Liver (tissue), 9 donors: ENCODE measurements around the gene DYSF. TPM values are rescaled to one million over a fixed set of nuclear protein-coding genes. Genes with fewer than 3 reads are reported as not detected.

Source experiments
- DNase-seq: peaks from one replicate; pipeline ENCODE4 v3.0.0-alpha.2; 2017; ENCODE audit warnings: low spot score
- H3K27ac ChIP-seq, 2 donors: one replicate each; pipeline ENCODE4 v1.7.0; 2013; ENCODE audit warnings: inconsistent platforms in 2 of 2, low read length in 2 of 2, control low read depth in 1 of 2, low read depth in 1 of 2, mild to moderate bottlenecking in 1 of 2
- H3K27me3 ChIP-seq, 4 donors: one replicate each; pipeline versions ENCODE4 v1.6.1 to v1.7.0; 2013; ENCODE audit warnings: low read length in 3 of 4, inconsistent platforms in 1 of 4, mild to moderate bottlenecking in 1 of 4, moderate library complexity in 1 of 4; ENCODE audit not compliant: control insufficient read depth in 4 of 4, insufficient read depth in 4 of 4
- H3K36me3 ChIP-seq, 4 donors: one replicate each; pipeline versions ENCODE4 v1.6.1 to v1.7.0; 2013; ENCODE audit warnings: low read length in 3 of 4, mild to moderate bottlenecking in 3 of 4, low read depth in 1 of 4, moderate library complexity in 1 of 4; ENCODE audit not compliant: control insufficient read depth in 4 of 4, insufficient read depth in 3 of 4
- H3K4me1 ChIP-seq, 4 donors: one replicate each; pipeline versions ENCODE4 v1.6.1 to v1.7.0; 2013; ENCODE audit warnings: low read length in 3 of 4, mild to moderate bottlenecking in 3 of 4, moderate library complexity in 1 of 4; ENCODE audit not compliant: control insufficient read depth in 4 of 4, insufficient read depth in 4 of 4
- H3K4me3 ChIP-seq, 3 donors: one replicate each; pipeline versions ENCODE4 v1.6.1 to v1.7.0; 2013; ENCODE audit warnings: low read length in 3 of 3, control low read depth in 1 of 3, low read depth in 1 of 3, mild to moderate bottlenecking in 1 of 3
- H3K9ac ChIP-seq, 2 donors: one replicate each; pipeline ENCODE4 v1.7.0; 2013; ENCODE audit warnings: low read length in 2 of 2, mild to moderate bottlenecking in 2 of 2, moderate library complexity in 2 of 2, control low read depth in 1 of 2, low read depth in 1 of 2
- H3K9me3 ChIP-seq, 4 donors: one replicate each; pipeline versions ENCODE4 v1.6.1 to v1.7.0; 2013; ENCODE audit warnings: low read length in 3 of 4; ENCODE audit not compliant: control insufficient read depth in 4 of 4
- EGR1 ChIP-seq, 2 donors: IDR thresholded peaks; 2 replicates each; pipeline ENCODE4 v1.6.1; 2016 to 2018; ENCODE audit warnings: antibody characterized with exemption in 2 of 2, low read depth in 2 of 2
- FOXA1 ChIP-seq: IDR thresholded peaks from 2 replicates; pipeline ENCODE4 v1.6.1; 2016; ENCODE audit warnings: antibody characterized with exemption
- FOXA2 ChIP-seq: IDR thresholded peaks from 2 replicates; pipeline ENCODE4 v1.6.1; 2016; ENCODE audit warnings: antibody characterized with exemption
- GABPA ChIP-seq, 2 donors: IDR thresholded peaks in 1 of 2; conservative IDR thresholded peaks in 1 of 2; 2 replicates each; pipeline ENCODE4 v1.6.1; 2016; ENCODE audit warnings: antibody characterized with exemption in 2 of 2, mild to moderate bottlenecking in 1 of 2, moderate library complexity in 1 of 2
- HNF4A ChIP-seq, 2 donors: conservative IDR thresholded peaks; 2 replicates each; pipeline ENCODE4 v1.6.1; 2016; ENCODE audit warnings: antibody characterized with exemption in 2 of 2, mild to moderate bottlenecking in 2 of 2
- HNF4G ChIP-seq: IDR thresholded peaks from 2 replicates; pipeline ENCODE4 v1.6.1; 2016; ENCODE audit warnings: antibody characterized with exemption
- JUND ChIP-seq, 2 donors: IDR thresholded peaks; 2 replicates each; pipeline ENCODE4 v1.6.1; 2016; ENCODE audit warnings: antibody characterized with exemption in 2 of 2
- NR2F2 ChIP-seq: IDR thresholded peaks from 2 replicates; pipeline ENCODE4 v1.6.1; 2016; ENCODE audit warnings: antibody characterized with exemption
- RAD21 ChIP-seq, 2 donors: IDR thresholded peaks; 2 replicates each; pipeline ENCODE4 v1.6.1; 2016; ENCODE audit warnings: antibody characterized with exemption in 2 of 2, mild to moderate bottlenecking in 2 of 2
- RXRA ChIP-seq, 2 donors: IDR thresholded peaks; 2 replicates each; pipeline ENCODE4 v1.6.1; 2017 to 2018; ENCODE audit warnings: antibody characterized with exemption in 2 of 2, mild to moderate bottlenecking in 1 of 2
- SP1 ChIP-seq: IDR thresholded peaks from 2 replicates; pipeline ENCODE4 v1.6.1; 2018; ENCODE audit warnings: antibody characterized with exemption, mild to moderate bottlenecking
- TAF1 ChIP-seq: conservative IDR thresholded peaks from 2 replicates; pipeline ENCODE4 v1.6.1; 2016; ENCODE audit warnings: antibody characterized with exemption, mild to moderate bottlenecking
- YY1 ChIP-seq: IDR thresholded peaks from 2 replicates; pipeline ENCODE4 v1.6.1; 2016; ENCODE audit warnings: antibody characterized with exemption, mild to moderate bottlenecking
- WGBS: extraction: QIAGEN DNeasy Blood & Tissue Kit; methylation state at CpG from one replicate; pipeline ENCODE4 v1.1.7; 2013; 5-methylcytosine and 5-hydroxymethylcytosine counted together
- polyA plus RNA-seq, 2 donors: library from polyadenylated mRNA; stranded (reverse) in 1 of 2; unstranded in 1 of 2; fragments of 200-250 nt in 1 of 2; fragments of >200 nt in 1 of 2; fragmentation: Nextera tagmentation in 1 of 2; extraction: Ambion mirVana in 1 of 2; gene quantifications; one replicate each; pipeline versions ENCODE4 v1.2.1 to v1.2.3, GENCODE V29; 2013 to 2015
- total RNA-seq, 2 donors: library from RNA; depleted of rRNA; stranded (reverse); fragments of >200 nt; gene quantifications; one replicate each; pipeline ENCODE4 v1.2.3, GENCODE V29; 2014
- TF ChIP-seq, protein P1 (sequence below): IDR thresholded peaks from 2 replicates; pipeline ENCODE4 v1.6.1; 2016; ENCODE audit warnings: antibody characterized with exemption
- TF ChIP-seq, protein P2 (sequence below): IDR thresholded peaks from 2 replicates; pipeline ENCODE4 v1.6.1; 2016; ENCODE audit warnings: antibody characterized with exemption
- TF ChIP-seq, protein P3 (sequence below): fragments of 150-350 bp; IDR thresholded peaks from 2 replicates; pipeline ENCODE4 v1.5.1; 2017; ENCODE audit warnings: improper control_type of control experiment, low read depth, low read length; ENCODE audit not compliant: missing input control
- TF ChIP-seq, protein P4 (sequence below): IDR thresholded peaks from 2 replicates; pipeline ENCODE4 v1.6.1; 2016; ENCODE audit warnings: antibody characterized with exemption, mild to moderate bottlenecking
- TF ChIP-seq, protein P5 (sequence below): IDR thresholded peaks from 2 replicates; pipeline ENCODE4 v1.6.1; 2016; ENCODE audit warnings: antibody characterized with exemption
- donor health status: healthy.
- donor health status: healthy.
- donor health status: healthy.
- donor health status: healthy.
- donor health status: healthy.

DYSF gene
- total and polyA plus RNA-seq, 4 donors = 8.5 to 20.8 (median 13.6) TPM

DNA sequence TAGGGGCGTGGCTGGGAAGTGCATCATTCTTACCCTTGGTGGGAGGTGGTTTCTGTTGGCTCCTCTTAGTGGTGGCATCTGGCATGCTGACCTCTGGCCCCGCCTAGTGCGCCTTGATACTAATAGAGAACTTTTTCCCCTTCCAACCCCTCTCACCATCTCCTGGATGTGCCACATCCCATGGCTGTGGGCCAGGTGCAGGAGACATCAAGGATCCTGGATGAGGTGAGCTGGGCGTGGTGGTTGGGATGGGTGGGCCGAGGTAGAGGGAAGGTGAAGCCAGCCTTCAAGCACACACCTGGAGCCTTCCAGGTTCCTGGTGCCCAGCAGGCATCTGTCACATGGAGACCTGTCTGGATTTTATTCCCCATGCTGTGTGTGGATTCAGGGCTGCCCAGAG is 149.2 kb downstream of the DYSF start:
- WGBS = 75% methylated on average over 5 of the region's 5 CpGs
- no peaks in the 10 kb centered on the region for H3K27me3 ChIP-seq
- H3K9me3 ChIP-seq = no peaks in the 10 kb centered on the region
- H3K36me3 ChIP-seq = peaks cover 0 to 14% (median 5%) of the 10 kb centered on the region in 4 donors
- TF ChIP-seq, protein P1, sequence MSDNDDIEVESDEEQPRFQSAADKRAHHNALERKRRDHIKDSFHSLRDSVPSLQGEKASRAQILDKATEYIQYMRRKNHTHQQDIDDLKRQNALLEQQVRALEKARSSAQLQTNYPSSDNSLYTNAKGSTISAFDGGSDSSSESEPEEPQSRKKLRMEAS = no peak
- TF ChIP-seq RAD21 (IDR thresholded peaks at IDR 0.05) (no peak), FOXA1 (no peak), JUND (IDR thresholded peaks at IDR 0.05) (no peak), HNF4A (conservative IDR thresholded peaks at IDR 0.05) (no peak), EGR1 (IDR thresholded peaks at IDR 0.05; ENCODE audit: low read depth in 2 of 2) (no peak), SP1 (no peak), TAF1 (no peak), YY1 (no peak)
- TF ChIP-seq, protein P2, sequence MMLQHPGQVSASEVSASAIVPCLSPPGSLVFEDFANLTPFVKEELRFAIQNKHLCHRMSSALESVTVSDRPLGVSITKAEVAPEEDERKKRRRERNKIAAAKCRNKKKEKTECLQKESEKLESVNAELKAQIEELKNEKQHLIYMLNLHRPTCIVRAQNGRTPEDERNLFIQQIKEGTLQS = no peak
- TF ChIP-seq, protein P3, sequence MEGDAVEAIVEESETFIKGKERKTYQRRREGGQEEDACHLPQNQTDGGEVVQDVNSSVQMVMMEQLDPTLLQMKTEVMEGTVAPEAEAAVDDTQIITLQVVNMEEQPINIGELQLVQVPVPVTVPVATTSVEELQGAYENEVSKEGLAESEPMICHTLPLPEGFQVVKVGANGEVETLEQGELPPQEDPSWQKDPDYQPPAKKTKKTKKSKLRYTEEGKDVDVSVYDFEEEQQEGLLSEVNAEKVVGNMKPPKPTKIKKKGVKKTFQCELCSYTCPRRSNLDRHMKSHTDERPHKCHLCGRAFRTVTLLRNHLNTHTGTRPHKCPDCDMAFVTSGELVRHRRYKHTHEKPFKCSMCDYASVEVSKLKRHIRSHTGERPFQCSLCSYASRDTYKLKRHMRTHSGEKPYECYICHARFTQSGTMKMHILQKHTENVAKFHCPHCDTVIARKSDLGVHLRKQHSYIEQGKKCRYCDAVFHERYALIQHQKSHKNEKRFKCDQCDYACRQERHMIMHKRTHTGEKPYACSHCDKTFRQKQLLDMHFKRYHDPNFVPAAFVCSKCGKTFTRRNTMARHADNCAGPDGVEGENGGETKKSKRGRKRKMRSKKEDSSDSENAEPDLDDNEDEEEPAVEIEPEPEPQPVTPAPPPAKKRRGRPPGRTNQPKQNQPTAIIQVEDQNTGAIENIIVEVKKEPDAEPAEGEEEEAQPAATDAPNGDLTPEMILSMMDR = no peak
- no peak overlapping the region for H3K4me3 ChIP-seq
- DNase-seq = no peak
- no peaks in the 10 kb centered on the region for H3K4me1 ChIP-seq
- no peak overlapping the region for H3K9ac ChIP-seq
- H3K27ac ChIP-seq = no peak overlapping the region

DNA sequence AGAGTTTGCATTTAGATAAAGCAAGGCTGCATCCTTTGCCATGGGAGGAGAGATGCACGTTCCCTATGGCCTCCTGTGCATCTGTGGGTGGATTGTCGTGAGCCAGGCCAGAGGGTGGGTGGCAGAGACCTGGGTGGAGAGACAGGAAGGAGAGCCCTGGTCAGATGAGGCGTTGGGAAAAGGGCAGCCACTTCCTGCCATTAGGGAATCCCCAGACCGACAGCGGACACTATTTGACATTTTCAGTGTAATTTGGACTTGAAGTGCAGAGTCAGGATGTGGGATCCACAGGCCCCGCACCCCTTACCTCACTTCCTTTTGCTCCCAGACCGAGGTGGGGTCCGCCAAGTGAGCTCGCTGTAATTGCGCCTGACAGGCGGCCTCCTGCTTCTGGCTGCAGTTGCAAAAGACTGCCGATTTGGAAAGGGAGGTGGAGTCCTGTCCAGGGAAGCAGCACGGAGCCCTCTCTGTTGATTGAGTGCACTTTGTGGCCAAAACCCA is 150.0 kb downstream of the DYSF start:
- WGBS = 66% methylated on average over 13 of the region's 13 CpGs
- H3K36me3 ChIP-seq = peaks cover 0 to 14% (median 4%) of the 10 kb centered on the region in 4 donors
- no peaks in the 10 kb centered on the region for H3K4me1 ChIP-seq
- H3K9me3 ChIP-seq = no peaks in the 10 kb centered on the region
- H3K9ac ChIP-seq = no peak overlapping the region
- H3K27ac ChIP-seq = no peak overlapping the region
- H3K4me3 ChIP-seq = no peak overlapping the region
- H3K27me3 ChIP-seq = no peaks in the 10 kb centered on the region
- TF ChIP-seq GABPA (IDR thresholded peaks at IDR 0.05 in 1 of 2, conservative IDR thresholded peaks at IDR 0.05 in 1 of 2) (no peak), JUND (IDR thresholded peaks at IDR 0.05) (no peak), HNF4G (no peak), FOXA2 (no peak), RXRA (IDR thresholded peaks at IDR 0.05) (no peak), EGR1 (IDR thresholded peaks at IDR 0.05; ENCODE audit: low read depth in 2 of 2) (no peak), YY1 (no peak), TAF1 (no peak), FOXA1 (no peak), NR2F2 (no peak), RAD21 (IDR thresholded peaks at IDR 0.05) (no peak), HNF4A (conservative IDR thresholded peaks at IDR 0.05) (no peak), SP1 (no peak)
- TF ChIP-seq, protein P4, sequence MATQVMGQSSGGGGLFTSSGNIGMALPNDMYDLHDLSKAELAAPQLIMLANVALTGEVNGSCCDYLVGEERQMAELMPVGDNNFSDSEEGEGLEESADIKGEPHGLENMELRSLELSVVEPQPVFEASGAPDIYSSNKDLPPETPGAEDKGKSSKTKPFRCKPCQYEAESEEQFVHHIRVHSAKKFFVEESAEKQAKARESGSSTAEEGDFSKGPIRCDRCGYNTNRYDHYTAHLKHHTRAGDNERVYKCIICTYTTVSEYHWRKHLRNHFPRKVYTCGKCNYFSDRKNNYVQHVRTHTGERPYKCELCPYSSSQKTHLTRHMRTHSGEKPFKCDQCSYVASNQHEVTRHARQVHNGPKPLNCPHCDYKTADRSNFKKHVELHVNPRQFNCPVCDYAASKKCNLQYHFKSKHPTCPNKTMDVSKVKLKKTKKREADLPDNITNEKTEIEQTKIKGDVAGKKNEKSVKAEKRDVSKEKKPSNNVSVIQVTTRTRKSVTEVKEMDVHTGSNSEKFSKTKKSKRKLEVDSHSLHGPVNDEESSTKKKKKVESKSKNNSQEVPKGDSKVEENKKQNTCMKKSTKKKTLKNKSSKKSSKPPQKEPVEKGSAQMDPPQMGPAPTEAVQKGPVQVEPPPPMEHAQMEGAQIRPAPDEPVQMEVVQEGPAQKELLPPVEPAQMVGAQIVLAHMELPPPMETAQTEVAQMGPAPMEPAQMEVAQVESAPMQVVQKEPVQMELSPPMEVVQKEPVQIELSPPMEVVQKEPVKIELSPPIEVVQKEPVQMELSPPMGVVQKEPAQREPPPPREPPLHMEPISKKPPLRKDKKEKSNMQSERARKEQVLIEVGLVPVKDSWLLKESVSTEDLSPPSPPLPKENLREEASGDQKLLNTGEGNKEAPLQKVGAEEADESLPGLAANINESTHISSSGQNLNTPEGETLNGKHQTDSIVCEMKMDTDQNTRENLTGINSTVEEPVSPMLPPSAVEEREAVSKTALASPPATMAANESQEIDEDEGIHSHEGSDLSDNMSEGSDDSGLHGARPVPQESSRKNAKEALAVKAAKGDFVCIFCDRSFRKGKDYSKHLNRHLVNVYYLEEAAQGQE = no peak
- TF ChIP-seq, protein P1 = no peak
- TF ChIP-seq, protein P2 = no peak
- TF ChIP-seq, protein P5, sequence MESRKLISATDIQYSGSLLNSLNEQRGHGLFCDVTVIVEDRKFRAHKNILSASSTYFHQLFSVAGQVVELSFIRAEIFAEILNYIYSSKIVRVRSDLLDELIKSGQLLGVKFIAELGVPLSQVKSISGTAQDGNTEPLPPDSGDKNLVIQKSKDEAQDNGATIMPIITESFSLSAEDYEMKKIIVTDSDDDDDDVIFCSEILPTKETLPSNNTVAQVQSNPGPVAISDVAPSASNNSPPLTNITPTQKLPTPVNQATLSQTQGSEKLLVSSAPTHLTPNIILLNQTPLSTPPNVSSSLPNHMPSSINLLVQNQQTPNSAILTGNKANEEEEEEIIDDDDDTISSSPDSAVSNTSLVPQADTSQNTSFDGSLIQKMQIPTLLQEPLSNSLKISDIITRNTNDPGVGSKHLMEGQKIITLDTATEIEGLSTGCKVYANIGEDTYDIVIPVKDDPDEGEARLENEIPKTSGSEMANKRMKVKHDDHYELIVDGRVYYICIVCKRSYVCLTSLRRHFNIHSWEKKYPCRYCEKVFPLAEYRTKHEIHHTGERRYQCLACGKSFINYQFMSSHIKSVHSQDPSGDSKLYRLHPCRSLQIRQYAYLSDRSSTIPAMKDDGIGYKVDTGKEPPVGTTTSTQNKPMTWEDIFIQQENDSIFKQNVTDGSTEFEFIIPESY = no peak
- TF ChIP-seq, protein P3 = no peak
- DNase-seq = no peak
